Endometrial microvascular endothelial cells (primary cell): ENCODE measurements around the gene PIK3AP1. TPM values are rescaled to one million over a fixed set of nuclear protein-coding genes. Genes with fewer than 3 reads are reported as not detected.
"Not testable (repeated sequence)": the region's sequence is repeated elsewhere in the genome, so short reads cannot be mapped to it uniquely, and the experiment has no call there.

ENCODE experiments used
- in situ Hi-C: cut with HindIII; loops from 2 replicates; pipeline ENCODE4 v1.10.0; 2017; ENCODE audit warnings: low sequenced_read_pairs, low pct_unique_long_range_greater_than_20kb; ENCODE audit errors: inconsistent ontology term
- total RNA-seq: library from RNA; depleted of rRNA; stranded (reverse); fragments of >200 nt; gene quantifications from one replicate; pipeline ENCODE4 v1.2.3, GENCODE V29; 2015; ENCODE audit errors: inconsistent ontology term

PIK3AP1 gene
- total RNA-seq, 1 donor from 2014 or later, result not detected

DNA sequence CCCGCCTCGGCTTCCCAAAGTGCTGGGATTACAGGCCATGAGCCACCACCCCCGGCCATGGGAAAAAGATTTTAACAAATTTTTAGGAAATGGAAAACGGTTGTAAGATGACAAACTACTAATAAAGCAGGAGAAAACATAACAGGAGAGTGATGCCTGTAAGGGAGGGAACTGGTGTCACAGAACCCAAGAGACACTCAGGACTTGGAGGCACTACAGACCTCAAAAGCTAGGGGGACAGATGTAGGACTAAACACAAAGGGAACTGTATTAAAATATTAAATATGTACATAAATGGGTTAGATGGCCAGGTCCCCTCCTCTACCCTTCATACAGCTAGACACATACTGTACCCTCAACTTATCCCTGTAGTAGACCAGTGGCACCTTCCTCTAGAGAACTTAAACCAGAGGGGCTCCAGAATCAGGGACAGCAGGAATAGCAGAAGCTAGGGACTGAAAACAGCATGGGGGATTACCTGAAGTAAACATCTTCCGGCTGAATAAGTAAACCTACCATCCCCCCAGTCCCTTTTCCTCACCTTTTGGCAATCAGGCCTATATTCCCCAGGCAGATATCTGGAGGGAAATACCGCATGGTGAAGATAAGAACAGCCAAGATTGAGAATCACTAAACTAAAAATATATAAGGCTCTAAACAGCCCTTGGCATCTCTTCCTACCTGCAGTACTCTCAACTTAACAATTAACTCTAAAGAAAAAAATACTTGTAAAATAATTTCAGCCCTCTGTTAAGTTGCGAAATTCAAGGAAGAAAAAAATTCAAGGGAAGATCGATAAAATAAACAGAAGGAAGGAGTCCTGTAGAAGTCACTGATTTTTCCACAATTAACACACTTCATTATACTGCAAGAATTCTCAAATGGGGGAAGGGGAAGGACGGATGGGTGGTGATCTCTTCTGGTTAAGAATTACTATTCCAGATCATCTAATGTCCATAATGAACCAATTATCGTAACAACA is 149.0 kb downstream of the PIK3AP1 start:
- in situ Hi-C loops, result no loop called here

DNA sequence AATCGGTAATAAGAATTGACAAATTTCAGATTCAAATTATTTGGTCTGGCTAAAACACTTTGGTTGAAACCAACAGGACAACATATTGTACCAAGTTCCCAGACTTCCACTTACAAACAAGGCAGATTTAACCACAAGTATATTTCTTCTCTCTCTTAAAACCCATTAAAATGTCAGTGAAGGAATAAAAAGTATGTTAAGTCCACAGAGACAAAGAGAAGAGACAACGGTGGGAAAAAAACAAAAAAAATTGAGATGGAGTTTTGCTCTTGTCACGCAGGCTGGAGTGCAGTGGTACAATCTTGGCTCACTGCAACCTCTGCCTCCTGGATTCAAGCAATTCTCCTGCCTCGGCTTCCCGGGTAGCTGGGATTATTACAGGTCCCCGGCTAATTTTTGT is 149.8 kb downstream of the PIK3AP1 start:
- in situ Hi-C loops, result no loop called here

DNA sequence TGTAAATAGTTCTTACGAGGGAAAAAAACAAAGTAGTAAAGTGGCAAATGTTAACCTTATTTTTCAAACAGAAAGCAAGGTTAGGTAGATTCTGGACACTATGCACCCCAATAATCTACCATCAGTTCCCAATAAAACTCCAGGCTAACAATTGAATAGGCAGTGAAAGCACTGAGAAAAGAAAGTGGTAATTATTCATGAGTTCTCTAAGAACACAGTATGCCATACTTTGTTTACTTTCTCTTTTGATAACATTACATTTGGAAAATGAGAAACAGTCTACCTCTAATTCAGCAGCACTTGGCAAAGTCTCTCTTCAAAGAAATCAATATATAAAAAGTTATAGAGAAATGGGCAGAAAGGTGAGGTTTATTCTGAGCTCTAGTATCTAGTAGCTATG is 151.9 kb downstream of the PIK3AP1 start:
- in situ Hi-C loops, result no loop called here

DNA sequence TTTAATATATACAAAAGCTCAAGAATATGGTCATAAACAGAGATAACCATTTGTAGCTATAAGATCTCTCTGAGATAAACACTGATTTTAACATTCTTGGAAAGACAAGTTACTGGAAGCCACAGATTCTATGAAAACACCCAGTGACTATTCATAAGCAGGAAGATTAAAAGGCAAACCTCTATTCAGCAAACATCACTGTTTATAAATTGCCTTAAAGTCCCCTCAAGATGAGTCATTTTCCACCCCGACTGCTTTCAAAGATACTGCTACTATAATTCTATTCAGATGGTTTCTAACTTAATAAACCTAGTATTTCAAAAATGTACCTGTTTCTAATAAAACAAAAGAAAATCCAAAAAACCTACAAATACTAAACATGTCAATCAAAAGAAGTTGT is 154.5 kb downstream of the PIK3AP1 start:
- in situ Hi-C loops, result no loop called here

DNA sequence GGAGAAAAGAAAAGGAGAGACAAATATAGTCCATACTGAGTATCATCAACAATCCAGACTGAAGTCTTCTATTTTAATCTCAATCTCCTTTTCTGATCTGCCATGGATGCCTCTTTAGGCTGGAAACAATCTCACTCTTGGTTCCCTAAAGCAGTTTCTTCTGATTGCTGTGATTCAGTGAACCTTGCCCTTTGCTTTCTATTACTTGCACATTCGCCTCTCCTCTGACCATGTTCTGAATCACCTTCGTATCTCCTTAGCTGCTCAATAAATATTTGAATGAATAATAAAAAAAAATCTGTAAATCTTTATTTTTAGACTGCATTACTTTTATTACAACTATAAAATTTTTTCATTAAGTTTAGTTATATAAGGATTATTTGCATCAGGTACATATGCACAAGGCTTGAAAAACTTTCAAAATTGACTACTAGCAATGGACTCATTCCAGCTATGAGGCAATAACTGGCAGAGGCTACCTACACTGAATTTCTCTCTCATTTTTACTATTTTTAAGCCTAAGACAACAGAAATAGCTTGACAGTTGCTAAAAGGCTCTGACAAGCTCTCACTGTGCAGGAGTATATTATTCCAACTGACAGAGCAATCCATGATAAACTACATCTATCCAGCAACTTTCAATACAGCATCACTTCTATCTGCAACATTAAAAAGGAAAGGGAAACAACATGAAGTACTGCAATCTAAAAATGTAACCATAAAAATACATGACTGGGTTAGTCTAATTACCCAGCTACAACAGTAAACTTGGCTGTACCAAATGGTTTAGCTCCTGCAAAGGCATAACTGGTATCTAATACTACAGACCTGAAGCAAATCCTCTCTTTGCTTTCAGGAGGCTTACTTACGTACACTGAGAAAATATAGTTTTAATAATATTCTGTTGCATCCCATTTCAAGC is 159.1 kb downstream of the PIK3AP1 start:
- in situ Hi-C loops, result no loop called here

DNA sequence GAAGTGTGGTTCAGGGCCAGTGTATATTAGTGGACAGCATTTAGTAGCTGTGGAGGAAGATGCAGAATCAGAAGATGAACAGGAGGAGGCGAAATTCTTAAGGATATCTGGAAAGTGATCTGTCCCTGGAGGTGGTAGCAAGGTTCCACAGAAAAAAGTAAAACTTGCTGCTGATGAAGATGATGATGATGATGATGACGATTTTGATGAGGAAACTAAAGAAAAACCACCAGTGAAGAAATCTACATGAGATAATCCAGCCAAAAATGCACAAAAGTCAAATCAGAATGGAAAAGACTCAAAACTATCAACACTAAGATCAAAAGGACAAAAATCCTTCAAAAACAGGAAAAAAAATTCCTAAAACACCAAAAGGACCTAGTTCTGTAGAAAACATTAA is 159.8 kb downstream of the PIK3AP1 start:
- in situ Hi-C loops, result no loop called here

DNA sequence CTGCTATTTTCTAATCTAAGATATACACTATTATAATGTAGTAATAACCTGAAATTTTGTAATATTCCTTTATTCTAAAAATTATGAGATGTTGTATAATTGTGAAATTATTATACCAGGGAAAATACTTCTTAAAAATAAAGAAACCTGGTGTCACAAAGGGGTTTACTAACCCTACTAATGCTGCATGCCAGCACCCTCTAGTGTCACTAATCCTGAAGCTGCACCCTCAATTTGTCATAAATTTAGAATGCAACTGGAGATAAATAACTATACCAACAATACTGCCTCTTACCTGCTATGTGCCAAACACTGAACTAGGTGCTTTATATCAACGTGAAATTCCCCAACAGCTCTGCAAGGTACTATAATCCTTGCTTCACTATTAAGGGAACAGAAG is 164.3 kb downstream of the PIK3AP1 start:
- in situ Hi-C loops, result no loop called here

DNA sequence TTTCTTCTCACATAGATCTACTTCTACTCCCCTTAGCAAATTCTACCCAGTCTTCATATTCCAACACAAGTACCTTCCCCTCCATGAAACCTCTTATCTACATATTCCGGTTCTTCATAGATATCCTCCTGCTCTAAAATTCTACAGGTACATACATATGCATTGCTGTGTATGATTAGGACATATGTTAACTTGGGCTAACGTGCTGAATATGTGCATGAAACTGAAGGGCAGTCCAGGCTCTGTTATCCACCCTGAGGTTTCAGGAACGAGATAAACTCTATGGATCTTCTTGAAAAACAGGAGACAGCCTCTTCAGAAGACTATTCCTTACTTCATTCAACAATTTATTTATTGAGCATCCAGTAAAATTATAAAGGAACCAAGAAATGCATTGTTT is 165.0 kb downstream of the PIK3AP1 start:
- in situ Hi-C loops, result no loop called here

DNA sequence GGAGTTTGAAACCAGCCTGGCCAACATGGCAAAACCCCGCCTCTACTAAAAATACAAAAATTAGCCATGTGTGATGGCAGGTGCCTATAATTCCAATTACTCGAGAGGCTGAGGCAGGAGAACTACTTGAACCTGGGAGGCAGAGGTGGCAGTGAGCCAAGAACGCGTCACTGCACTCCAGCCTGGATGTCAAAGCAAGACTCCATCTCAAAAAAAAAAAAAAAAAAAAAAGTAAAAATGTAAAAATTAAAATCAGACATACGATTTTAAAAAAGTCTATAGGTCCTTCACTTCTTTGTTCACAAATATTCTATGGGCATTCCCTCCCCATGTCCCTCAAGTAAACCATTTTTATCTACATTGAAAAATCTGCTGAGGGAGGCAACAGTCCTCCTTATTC is 171.7 kb downstream of the PIK3AP1 start:
- in situ Hi-C loops, result no loop called here

DNA sequence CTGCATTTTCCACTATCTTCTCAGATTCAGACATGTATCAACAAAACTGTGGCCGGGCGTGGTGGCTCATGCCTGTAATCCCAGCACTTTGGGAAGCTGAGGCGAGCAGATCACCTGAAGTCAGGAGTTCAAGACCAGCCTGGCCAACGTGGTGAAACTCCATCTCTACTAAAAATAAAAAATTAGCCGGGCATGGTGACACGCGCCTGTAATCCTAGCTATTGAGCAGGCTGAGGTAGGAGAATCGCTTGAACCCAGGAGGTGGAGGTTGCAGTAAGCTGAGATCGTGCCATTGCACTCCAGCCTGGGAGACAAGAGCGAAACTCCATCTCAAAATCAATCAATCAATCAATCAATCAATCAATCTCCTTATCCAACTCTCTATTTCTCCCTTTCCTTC is 174.8 kb downstream of the PIK3AP1 start:
- in situ Hi-C loops, result not testable (repeated sequence)

Other genes starting within 250 kb of the PIK3AP1 start
- not detected for gene TLL2, start 206.6 kb downstream of the PIK3AP1 start, total RNA-seq
- 125 TPM for gene TM9SF3, start 133.5 kb downstream of the PIK3AP1 start, total RNA-seq
- gene LCOR, start 111.8 kb upstream of the PIK3AP1 start, total RNA-seq, result 13.4 TPM